Liver (tissue), 3 donors: ENCODE data around the gene PNMA8B.

ENCODE experiments used
- ATF3 ChIP-seq: IDR thresholded peaks from 2 replicates; pipeline ENCODE4 v1.6.1; 2016; ENCODE audit warnings: antibody characterized with exemption
- FOXA1 ChIP-seq: IDR thresholded peaks from 2 replicates; pipeline ENCODE4 v1.6.1; 2016; ENCODE audit warnings: antibody characterized with exemption
- FOXA2 ChIP-seq: IDR thresholded peaks from 2 replicates; pipeline ENCODE4 v1.6.1; 2016; ENCODE audit warnings: antibody characterized with exemption
- GABPA ChIP-seq, 2 donors: IDR thresholded peaks in 1 of 2; conservative IDR thresholded peaks in 1 of 2; 2 replicates each; pipeline ENCODE4 v1.6.1; 2016; ENCODE audit warnings: antibody characterized with exemption in 2 of 2, mild to moderate bottlenecking in 1 of 2, moderate library complexity in 1 of 2
- JUND ChIP-seq, 2 donors: IDR thresholded peaks; 2 replicates each; pipeline ENCODE4 v1.6.1; 2016; ENCODE audit warnings: antibody characterized with exemption in 2 of 2
- MAX ChIP-seq: IDR thresholded peaks from 2 replicates; pipeline ENCODE4 v1.6.1; 2016; ENCODE audit warnings: antibody characterized with exemption
- REST ChIP-seq: IDR thresholded peaks from 2 replicates; pipeline ENCODE4 v1.6.1; 2016; ENCODE audit warnings: antibody characterized with exemption, mild to moderate bottlenecking
- RXRA ChIP-seq, 2 donors: IDR thresholded peaks; 2 replicates each; pipeline ENCODE4 v1.6.1; 2017 to 2018; ENCODE audit warnings: antibody characterized with exemption in 2 of 2, mild to moderate bottlenecking in 1 of 2
- SP1 ChIP-seq: IDR thresholded peaks from 2 replicates; pipeline ENCODE4 v1.6.1; 2018; ENCODE audit warnings: antibody characterized with exemption, mild to moderate bottlenecking
- TAF1 ChIP-seq: conservative IDR thresholded peaks from 2 replicates; pipeline ENCODE4 v1.6.1; 2016; ENCODE audit warnings: antibody characterized with exemption, mild to moderate bottlenecking
- YY1 ChIP-seq: IDR thresholded peaks from 2 replicates; pipeline ENCODE4 v1.6.1; 2016; ENCODE audit warnings: antibody characterized with exemption, mild to moderate bottlenecking
- TF ChIP-seq, protein P1 (sequence below): fragments of 150-350 bp; IDR thresholded peaks from 2 replicates; pipeline ENCODE4 v1.5.1; 2017; ENCODE audit warnings: improper control_type of control experiment, low read depth, low read length; ENCODE audit not compliant: missing input control
- TF ChIP-seq, protein P2 (sequence below): IDR thresholded peaks from 2 replicates; pipeline ENCODE4 v1.6.1; 2016; ENCODE audit warnings: antibody characterized with exemption
- donor health status: healthy.
- donor health status: healthy.

DNA sequence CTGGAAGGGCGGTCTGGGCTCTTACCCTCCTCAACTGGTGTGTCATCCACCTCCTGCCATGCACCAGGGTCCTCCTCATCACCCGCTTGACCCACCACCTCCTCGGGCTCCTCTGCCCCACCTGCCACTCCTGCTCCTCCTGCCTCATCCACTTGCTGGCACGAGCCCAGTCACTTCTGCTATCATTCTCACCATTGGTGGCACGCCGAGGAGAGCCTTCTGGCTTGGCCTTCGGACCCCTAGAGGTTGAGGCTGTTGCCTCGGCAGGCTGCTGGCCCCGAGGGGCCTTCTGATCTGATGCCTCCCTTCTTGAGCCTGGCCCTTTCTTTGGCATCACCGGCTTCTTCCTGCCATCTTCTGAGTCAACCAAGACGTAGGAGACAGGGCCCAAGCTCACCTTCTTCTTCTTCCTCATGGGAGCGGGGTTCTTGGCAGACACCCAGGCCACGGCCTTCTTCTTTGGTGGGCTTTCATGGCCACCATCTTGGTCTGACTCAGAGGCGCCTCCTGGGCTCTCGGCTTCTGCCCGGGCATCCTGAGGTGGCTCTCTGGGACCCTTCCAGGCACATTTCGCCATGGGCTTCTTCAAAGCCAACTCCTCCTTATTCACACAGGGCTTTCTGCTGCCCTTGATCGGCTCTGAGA, 26.0 kb downstream of the PNMA8B start:
- TF ChIP-seq, protein P1, sequence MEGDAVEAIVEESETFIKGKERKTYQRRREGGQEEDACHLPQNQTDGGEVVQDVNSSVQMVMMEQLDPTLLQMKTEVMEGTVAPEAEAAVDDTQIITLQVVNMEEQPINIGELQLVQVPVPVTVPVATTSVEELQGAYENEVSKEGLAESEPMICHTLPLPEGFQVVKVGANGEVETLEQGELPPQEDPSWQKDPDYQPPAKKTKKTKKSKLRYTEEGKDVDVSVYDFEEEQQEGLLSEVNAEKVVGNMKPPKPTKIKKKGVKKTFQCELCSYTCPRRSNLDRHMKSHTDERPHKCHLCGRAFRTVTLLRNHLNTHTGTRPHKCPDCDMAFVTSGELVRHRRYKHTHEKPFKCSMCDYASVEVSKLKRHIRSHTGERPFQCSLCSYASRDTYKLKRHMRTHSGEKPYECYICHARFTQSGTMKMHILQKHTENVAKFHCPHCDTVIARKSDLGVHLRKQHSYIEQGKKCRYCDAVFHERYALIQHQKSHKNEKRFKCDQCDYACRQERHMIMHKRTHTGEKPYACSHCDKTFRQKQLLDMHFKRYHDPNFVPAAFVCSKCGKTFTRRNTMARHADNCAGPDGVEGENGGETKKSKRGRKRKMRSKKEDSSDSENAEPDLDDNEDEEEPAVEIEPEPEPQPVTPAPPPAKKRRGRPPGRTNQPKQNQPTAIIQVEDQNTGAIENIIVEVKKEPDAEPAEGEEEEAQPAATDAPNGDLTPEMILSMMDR: no peak
- no peak for TF ChIP-seq JUND (IDR thresholded peaks at IDR 0.05)
- TF ChIP-seq SP1: no peak
- no peak for TF ChIP-seq MAX
- TF ChIP-seq RXRA (IDR thresholded peaks at IDR 0.05): no peak
- no peak for TF ChIP-seq FOXA2
- no peak for TF ChIP-seq GABPA (IDR thresholded peaks at IDR 0.05 in 1 of 2, conservative IDR thresholded peaks at IDR 0.05 in 1 of 2)
- TF ChIP-seq TAF1: no peak
- no peak for TF ChIP-seq REST
- TF ChIP-seq, protein P2, sequence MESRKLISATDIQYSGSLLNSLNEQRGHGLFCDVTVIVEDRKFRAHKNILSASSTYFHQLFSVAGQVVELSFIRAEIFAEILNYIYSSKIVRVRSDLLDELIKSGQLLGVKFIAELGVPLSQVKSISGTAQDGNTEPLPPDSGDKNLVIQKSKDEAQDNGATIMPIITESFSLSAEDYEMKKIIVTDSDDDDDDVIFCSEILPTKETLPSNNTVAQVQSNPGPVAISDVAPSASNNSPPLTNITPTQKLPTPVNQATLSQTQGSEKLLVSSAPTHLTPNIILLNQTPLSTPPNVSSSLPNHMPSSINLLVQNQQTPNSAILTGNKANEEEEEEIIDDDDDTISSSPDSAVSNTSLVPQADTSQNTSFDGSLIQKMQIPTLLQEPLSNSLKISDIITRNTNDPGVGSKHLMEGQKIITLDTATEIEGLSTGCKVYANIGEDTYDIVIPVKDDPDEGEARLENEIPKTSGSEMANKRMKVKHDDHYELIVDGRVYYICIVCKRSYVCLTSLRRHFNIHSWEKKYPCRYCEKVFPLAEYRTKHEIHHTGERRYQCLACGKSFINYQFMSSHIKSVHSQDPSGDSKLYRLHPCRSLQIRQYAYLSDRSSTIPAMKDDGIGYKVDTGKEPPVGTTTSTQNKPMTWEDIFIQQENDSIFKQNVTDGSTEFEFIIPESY: no peak
- no peak for TF ChIP-seq FOXA1
- TF ChIP-seq ATF3: no peak
- TF ChIP-seq YY1: no peak
